WI38 (cell line): Measurements from ENCODE around the gene SIX5.

Experiments used
- H3K4me3 ChIP-seq: 2 replicates; pipeline ENCODE4 v1.5.1; 2011; ENCODE audit warnings: low read depth, mild to moderate bottlenecking, control low read depth, low read length
- TF ChIP-seq, protein P1 (sequence below): IDR thresholded peaks from 2 replicates; pipeline ENCODE4 v1.5.1; 2012; ENCODE audit warnings: low read depth, mild to moderate bottlenecking, control low read depth, low read length

Gene SIX5

GRCh38 chr19:45768984-45769782 is at the start of gene SIX5:
Gene SIX5 (minus strand): TSS chr19:45769252. CDS start chr19:45768844, 408 bp downstream.
- TF ChIP-seq, protein P1, sequence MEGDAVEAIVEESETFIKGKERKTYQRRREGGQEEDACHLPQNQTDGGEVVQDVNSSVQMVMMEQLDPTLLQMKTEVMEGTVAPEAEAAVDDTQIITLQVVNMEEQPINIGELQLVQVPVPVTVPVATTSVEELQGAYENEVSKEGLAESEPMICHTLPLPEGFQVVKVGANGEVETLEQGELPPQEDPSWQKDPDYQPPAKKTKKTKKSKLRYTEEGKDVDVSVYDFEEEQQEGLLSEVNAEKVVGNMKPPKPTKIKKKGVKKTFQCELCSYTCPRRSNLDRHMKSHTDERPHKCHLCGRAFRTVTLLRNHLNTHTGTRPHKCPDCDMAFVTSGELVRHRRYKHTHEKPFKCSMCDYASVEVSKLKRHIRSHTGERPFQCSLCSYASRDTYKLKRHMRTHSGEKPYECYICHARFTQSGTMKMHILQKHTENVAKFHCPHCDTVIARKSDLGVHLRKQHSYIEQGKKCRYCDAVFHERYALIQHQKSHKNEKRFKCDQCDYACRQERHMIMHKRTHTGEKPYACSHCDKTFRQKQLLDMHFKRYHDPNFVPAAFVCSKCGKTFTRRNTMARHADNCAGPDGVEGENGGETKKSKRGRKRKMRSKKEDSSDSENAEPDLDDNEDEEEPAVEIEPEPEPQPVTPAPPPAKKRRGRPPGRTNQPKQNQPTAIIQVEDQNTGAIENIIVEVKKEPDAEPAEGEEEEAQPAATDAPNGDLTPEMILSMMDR: no peak
- H3K4me3 ChIP-seq: peak within 1 kb of the TSS; percentile 71

- H3K4me3 ChIP-seq: no peak overlapping the region
- TF ChIP-seq, protein P1: no peak
Measured at GRCh38 chr19:45817725-45818301, 48.8 kb upstream of the SIX5 start.

- TF ChIP-seq, protein P1: peak; percentile 98
- H3K4me3 ChIP-seq: no peak overlapping the region
Measured at GRCh38 chr19:45817010-45817724, 48.1 kb upstream of the SIX5 start.

- TF ChIP-seq, protein P1: no peak
- no peak overlapping the region for H3K4me3 ChIP-seq
Measured at GRCh38 chr19:45816236-45817009, 47.4 kb upstream of the SIX5 start.

DNA sequence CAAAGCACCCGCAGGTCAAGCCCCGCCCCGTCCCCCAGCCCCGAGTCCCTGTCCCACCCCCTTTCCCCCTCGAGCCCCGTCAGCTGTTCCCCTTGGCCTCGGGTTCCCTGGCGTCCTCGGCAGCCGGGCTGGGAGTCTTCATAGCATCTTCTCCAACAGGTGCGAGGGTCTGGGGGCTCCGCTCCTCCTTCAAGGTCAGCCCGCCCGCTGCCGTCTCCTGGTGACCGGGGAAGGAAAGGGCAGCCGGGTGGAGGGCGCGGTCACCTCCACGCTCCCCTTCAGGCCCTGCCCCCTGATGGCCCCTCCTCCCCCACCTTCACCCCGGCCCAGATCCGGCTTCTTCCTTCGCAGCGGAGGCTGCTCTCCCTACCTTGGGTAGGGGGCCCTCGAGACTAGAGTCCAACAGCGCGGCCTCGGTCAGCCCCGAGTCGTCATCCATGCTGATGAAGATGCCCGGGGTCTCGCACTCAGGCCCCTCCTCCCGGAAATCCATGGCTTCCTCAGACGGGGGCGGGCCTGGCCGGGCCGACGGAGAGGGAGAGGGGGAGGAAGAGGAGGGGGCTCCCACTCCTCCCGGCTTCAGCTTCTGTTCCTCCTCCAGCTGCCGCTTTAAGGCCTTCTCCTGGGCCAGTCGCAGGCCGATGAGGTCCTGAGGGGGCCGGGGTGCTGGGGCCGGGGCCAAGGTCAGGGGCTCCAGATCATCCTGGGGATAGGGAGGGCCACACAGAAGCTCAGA is 46.6 kb upstream of the SIX5 start:
- no peak overlapping the region for H3K4me3 ChIP-seq
- TF ChIP-seq, protein P1: no peak

DNA sequence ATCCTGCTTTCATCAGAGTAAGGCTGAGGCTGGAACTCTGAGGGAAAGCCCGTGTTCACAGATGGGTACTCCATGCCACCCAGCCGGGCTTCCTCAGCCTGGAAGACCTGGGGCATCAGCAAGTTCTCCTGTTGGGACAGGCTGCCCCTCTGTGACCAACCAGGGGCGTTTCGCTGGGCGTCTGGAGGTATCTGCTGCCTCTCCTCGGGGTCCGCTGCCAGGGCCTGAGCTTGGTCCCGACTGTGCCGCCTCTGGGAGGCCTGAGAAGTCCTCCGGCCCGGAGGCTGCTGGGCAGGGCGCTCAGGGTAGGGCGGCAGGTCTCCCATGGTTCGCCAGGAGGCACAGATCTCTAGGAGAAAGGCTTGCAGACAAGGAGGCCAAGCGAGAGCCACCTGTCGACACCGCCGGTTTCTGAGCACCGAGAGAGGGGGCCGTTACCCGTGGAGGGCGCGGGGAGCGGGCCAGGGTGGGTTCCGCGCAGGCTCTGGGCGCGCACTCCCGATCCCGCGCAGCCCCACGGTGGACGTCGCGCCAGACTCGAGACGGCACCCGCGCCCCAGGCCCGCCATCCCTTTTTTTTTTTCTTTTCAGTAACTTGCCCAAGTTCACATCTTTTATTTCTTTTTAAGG is 45.9 kb upstream of the SIX5 start, which contains the start of gene RSPH6A:
Gene RSPH6A (minus strand): TSS at position 458 of the 630 bp plus-strand sequence. CDS start 132 bp downstream, at position 326.
- H3K4me3 ChIP-seq: no peak within 1 kb of the TSS
- TF ChIP-seq, protein P1: no peak
